Inflammatory macrophage (primary cell): ENCODE measurements around the gene ERCC1.

ENCODE experiments used
- DNase-seq, 2 donors: peaks; one replicate each; pipeline ENCODE4 v3.0.0-alpha.2; 2020 to 2022

ERCC1 gene

DNA sequence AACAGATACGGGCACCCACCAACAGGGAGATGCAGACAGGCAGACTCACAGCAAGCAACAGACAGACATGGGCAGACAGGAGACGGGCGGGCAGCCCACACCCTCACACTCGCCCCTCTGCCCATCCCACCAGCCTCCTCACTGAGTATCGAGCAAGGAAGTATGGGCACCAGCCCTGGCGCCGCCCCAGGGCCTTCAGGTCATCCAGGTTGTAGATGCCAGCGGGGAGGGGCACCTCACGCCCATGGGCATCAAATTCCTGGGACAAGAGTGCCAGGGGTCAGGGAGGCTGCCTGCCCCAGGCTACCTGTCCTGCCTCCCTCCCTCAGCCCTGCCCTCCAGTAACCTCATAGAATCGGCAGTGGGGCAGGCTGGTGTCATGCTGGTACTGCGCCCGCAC is 59.0 kb downstream of the ERCC1 start:
- no peak for DNase-seq

DNA sequence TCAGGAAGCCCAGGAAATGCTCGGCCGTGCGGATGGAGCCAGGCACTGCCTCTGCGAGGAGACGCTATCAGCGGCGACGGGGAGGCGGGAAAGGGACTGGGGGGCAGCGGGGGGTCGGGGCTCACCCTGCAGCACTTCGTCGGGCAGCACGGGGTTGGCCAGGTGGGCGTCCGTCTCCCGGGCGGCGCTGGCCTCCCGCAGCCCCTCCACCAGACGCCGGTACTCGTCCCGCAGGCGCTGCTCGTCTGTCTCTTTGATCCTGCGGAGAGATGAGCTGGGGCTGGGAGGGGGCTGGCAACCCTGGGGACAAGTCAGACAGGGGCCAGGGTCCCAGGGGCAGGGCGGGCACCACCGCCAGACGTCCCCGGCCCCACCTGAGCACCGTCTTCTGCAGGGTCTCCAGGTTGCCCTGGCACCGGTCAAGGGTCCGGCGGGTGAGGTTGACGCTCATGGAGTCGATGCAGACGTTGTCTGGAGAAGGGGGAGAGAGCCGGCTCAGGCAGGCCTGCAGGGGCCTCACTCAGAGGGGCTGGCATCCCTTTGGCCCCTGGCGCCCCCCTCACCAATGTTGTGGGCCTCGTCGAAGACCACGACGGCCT is 59.8 kb downstream of the ERCC1 start:
- DNase-seq = no peak

DNA sequence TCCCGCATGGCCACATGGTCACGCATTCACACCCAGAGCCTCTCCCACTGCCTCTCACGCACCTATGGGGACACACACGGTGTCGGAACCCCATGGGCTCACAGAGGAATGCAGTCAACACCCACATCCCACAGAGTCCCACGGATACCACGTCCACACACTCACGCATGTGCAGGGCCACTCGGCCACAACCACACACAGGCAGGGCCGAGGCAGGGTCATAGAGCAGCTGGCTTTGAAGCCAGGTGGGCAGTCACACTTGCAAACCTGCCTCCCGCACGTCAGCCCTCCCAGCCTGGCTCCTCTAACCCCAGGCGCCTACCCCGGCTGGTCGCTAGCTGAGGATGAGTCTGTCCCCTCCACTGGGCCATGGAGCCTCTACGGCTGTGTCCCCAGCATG is 61.4 kb downstream of the ERCC1 start:
- DNase-seq = no peak

DNA sequence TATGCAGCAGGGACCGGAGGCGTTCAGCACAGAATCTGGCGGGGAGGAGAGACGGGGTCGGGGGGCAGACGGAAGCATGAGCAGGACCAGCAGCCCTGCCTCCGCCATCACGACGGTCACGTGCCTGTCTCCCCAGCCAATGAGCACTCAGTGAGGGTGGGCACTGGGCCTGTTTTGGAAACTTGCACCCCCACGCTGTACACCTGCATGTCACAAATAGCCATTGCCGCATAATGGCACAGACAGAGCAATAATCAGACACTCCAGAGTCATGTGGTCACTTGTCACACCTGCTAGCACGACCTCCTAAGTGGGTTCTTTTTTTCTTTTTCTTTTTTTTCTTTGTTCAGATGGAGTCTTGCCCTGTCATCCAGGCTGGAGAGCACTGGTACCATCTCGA is 62.1 kb downstream of the ERCC1 start:
- no peak for DNase-seq

DNA sequence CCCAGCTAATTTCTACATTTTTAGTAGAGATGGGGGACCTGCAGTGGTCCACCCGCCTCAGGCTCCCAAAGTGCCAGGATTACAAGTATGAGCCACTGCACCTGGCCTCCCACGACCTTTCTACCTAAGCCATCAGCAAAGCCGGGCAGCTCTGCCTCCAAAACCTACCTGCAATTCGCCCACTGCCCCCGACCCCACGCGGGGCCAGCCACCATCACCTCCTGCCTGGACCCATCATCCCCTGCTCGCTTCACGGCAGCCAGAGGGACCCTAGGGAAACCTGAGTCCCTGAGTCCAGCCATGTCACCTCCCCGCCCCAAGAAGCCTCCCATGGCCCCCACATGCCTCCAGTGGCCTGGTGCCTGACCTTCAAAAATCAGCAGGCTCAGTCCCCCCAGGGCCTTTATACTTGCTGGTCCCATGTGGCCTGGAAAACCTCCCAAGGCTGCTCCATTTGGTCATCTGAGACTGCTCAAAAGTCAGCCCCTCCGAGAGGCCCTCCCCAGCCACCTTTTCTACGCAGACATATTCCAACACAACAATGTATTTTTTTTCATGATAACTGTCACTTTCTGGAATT is 65.4 kb downstream of the ERCC1 start:
- no peak for DNase-seq

DNA sequence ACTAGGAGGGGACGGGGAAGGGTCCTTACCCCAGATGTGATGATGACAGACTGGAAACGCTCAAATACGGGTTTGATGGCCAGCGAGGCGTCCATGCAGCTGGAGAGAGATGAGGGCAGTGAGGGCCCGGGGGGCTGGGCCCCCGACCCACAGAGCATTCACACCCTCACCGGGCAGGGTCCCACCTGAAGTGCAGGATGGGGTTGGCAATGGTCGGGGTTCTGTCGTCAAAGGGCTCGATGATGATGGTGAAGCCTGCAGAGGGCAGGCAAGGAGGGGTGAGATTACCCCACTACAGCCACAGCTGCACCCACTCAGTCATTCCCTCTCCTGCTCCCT is 66.3 kb downstream of the ERCC1 start:
- no peak for DNase-seq
